Heart left ventricle (tissue), 16 donors: ENCODE data around the gene TAAR8. TPM values are rescaled to one million over a fixed set of nuclear protein-coding genes. Genes with fewer than 3 reads are reported as not detected.
A peak's percentile ranks its signal among the peaks of the same experiment; 100 is the strongest.

Experiments
- ATAC-seq, 4 donors: fragments of 200-7000 bp; cut with Tn5 transposase; one replicate each; pipeline ENCODE4 v1.9.1; 2020 to 2022; ENCODE audit warnings: moderate library complexity in 4 of 4, mild to moderate bottlenecking in 3 of 4, moderate number of reproducible peaks in 1 of 4
- DNase-seq, 5 donors: peaks; one replicate each; pipeline ENCODE4 v3.0.0-alpha.2; 2020
- H3K27ac ChIP-seq, 12 donors: fragments of 200-600 bp; sonication (generic) in 4 of 12; one replicate each; pipeline versions ENCODE4 v1.5.0 to v1.8.0; 2016 to 2022; ENCODE audit warnings: mild to moderate bottlenecking in 2 of 12
- H3K27me3 ChIP-seq, 9 donors: fragments of 200-600 bp; sonication (generic) in 2 of 9; one replicate each; pipeline versions ENCODE4 v1.5.1 to v1.8.0; 2016 to 2022; ENCODE audit warnings: mild to moderate bottlenecking in 3 of 9
- H3K36me3 ChIP-seq, 9 donors: fragments of 200-600 bp; sonication (generic) in 2 of 9; one replicate each; pipeline versions ENCODE4 v1.5.0 to v1.8.0; 2018 to 2022; ENCODE audit warnings: mild to moderate bottlenecking in 2 of 9
- H3K4me1 ChIP-seq, 12 donors: fragments of 200-600 bp; sonication (generic) in 4 of 12; one replicate each; pipeline versions ENCODE4 v1.5.0 to v1.8.0; 2016 to 2022; ENCODE audit warnings: mild to moderate bottlenecking in 3 of 12
- H3K4me3 ChIP-seq, 12 donors: fragments of 200-600 bp; sonication (generic) in 4 of 12; one replicate each; pipeline versions ENCODE4 v1.5.0 to v1.8.0; 2017 to 2022; ENCODE audit warnings: mild to moderate bottlenecking in 9 of 12, moderate library complexity in 4 of 12
- H3K9me3 ChIP-seq, 12 donors: fragments of 200-600 bp; sonication (generic) in 4 of 12; one replicate each; pipeline versions ENCODE4 v1.5.0 to v1.8.0; 2016 to 2022; ENCODE audit warnings: mild to moderate bottlenecking in 1 of 12
- POLR2A ChIP-seq, 2 donors: fragments of 450-650 bp; IDR thresholded peaks; one replicate each; pipeline ENCODE4 v1.6.1; 2017; ENCODE audit warnings: antibody characterized with exemption in 2 of 2, mild to moderate bottlenecking in 2 of 2, moderate library complexity in 2 of 2
- WGBS, 4 donors: extraction: QIAGEN DNeasy Blood & Tissue Kit in 2 of 4; methylation state at CpG; one replicate each; pipeline versions ENCODE4 v1.1.5 to v1.1.7; 2013 to 2018; 5-methylcytosine and 5-hydroxymethylcytosine counted together
- intact Hi-C, 10 donors: fragments of 100-400 bp; cut with DNase I; formaldehyde crosslinking; loops; one replicate each; pipeline versions ENCODE4 v1.11.1 to v1.14.2; 2022
- long read RNA-seq, 3 donors: library from polyadenylated mRNA; unstranded; transcript quantifications; one replicate each; pipeline ENCODE4 v2.0.0, GENCODE V29; 2020 to 2021
- polyA plus RNA-seq, 2 donors: library from polyadenylated mRNA; stranded (reverse); fragments of 200-250 nt; gene quantifications; one replicate each; pipeline ENCODE4 v1.2.3, GENCODE V29; 2013
- total RNA-seq, 9 donors: library from RNA; depleted of rRNA in 2 of 9; stranded (reverse); fragments of >200 nt in 2 of 9; fragmentation: NEBNext Ultra II Directional in 3 of 9; extraction: Animal tissue kit (Norgen Biotek cat#: 25700) in 3 of 9; gene quantifications; one replicate each; pipeline versions ENCODE4 v1.1.0 to v1.2.4, GENCODE V29; 2016 to 2023
- TF ChIP-seq, protein P1 (sequence below), 12 donors: fragments of 200-600 bp; sonication (generic) in 4 of 12; IDR thresholded peaks; one replicate each; pipeline versions ENCODE4 v1.5.0 to v1.8.0; 2018 to 2022; ENCODE audit warnings: antibody characterized with exemption in 12 of 12, mild to moderate bottlenecking in 5 of 12
- donor health status: ischemic (EF 13 %, LVEDD 7.1; RV severe dilation, severe dysfunction).
- donor health status: healthy with polysubstance abuse.
- donor health status: DM: no; HTN: yes; CAD: no.
- donor health status: DM: no; HTN: no; CAD: no.
- donor health status: ischemic (EF 25% LVEDD 6.9; RV normal size, moderate dysfunction).
- donor health status: ischemic (EF 25% LVEDD 5.7; RV mildly dilated, moderate dysfunction).
- donor health status: healthy.
- donor health status: DM: yes; HTN: yes; CAD: no.
- donor health status: ischemic (EF 35%, LVEDD 5.7; RV mildly dilated, moderate dysfunction).
- donor health status: nonischemic (EF 11% LVEDD 7.7; RV severe dilation, severe dysfunction).
- donor health status: DM: yes; HTN: yes; CAD: no.
- donor health status: PGD.
- donor health status: ischemic (EF 29% LVEDD 5.4; RV normal size, mild dysfunction).
- donor health status: nonischemic (EF 23%, LVEDD 6.1; RV moderate dilation, normal function).

The TAAR8 gene, protein sequence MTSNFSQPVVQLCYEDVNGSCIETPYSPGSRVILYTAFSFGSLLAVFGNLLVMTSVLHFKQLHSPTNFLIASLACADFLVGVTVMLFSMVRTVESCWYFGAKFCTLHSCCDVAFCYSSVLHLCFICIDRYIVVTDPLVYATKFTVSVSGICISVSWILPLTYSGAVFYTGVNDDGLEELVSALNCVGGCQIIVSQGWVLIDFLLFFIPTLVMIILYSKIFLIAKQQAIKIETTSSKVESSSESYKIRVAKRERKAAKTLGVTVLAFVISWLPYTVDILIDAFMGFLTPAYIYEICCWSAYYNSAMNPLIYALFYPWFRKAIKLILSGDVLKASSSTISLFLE
- total RNA-seq (not detected), polyA plus RNA-seq (not detected)
- long read RNA-seq, donor 1, result 0 reads
- long read RNA-seq, donor 2, result 0 reads
- long read RNA-seq, donor 3, result 0 reads

DNA sequence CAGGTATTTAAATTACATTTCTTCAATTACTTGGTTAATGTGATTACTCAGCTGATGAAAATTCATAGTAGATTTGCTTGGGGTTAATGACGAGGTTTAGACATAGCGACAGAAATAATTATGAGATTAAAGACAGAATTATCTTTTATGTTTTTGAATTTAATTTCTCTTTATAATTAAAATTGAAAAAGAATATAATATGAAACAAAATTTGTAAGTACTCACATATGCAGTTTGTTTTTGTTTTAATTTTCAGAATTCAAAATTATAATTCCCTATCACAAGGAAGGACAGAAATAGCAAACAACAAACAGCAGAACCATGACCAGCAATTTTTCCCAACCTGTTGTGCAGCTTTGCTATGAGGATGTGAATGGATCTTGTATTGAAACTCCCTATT lies at the start of gene TAAR8:
Gene TAAR8, plus strand, starts transcription at position 301 of the 400 bp plus-strand sequence. Its CDS starts 21 bp downstream, at position 322.
- ATAC-seq, result no peak
- Histone ChIP-seq H3K9me3 (no peaks in the 10 kb centered on the region), H3K36me3 (no peaks in the 10 kb centered on the region), H3K27me3 (peaks cover 0 to 21% (median 0%) of the 10 kb centered on the region in 9 donors), H3K4me3 (no peak within 1 kb of the TSS), H3K27ac (no peak within 1 kb of the TSS), H3K4me1 (no peaks in the 10 kb centered on the region)
- no peak for DNase-seq
- WGBS, 4 donors, result 92 to 93% (median 92%) methylated on average over 2 of the region's 2 CpGs
- intact Hi-C loops, result no loop called here
- TF ChIP-seq POLR2A (IDR thresholded peaks at IDR 0.05), result no peak
- TF ChIP-seq, protein P1, sequence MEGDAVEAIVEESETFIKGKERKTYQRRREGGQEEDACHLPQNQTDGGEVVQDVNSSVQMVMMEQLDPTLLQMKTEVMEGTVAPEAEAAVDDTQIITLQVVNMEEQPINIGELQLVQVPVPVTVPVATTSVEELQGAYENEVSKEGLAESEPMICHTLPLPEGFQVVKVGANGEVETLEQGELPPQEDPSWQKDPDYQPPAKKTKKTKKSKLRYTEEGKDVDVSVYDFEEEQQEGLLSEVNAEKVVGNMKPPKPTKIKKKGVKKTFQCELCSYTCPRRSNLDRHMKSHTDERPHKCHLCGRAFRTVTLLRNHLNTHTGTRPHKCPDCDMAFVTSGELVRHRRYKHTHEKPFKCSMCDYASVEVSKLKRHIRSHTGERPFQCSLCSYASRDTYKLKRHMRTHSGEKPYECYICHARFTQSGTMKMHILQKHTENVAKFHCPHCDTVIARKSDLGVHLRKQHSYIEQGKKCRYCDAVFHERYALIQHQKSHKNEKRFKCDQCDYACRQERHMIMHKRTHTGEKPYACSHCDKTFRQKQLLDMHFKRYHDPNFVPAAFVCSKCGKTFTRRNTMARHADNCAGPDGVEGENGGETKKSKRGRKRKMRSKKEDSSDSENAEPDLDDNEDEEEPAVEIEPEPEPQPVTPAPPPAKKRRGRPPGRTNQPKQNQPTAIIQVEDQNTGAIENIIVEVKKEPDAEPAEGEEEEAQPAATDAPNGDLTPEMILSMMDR (IDR thresholded peaks at IDR 0.05), result no peak

DNA sequence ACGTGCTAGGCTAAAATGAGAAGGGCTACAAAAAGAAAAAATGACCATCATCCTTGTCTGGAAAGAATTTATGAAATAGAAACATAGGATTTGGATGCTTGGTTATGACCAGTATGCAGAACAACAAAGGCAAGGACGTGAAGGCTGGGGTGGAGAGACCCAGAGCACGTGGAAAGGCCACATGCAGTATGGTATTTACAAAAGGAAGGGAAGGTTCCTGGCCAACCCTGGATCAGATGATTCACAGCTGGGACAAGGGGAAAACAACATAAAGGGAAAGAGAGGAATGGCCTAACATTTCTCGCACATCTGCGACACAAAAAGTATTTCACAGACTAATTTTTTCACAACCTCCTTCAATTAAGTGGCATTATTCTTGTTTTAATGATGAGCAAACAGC lies 47.7 kb upstream of the TAAR8 start:
- Histone ChIP-seq H3K36me3 (peaks cover 0 to 60% (median 34%) of the 10 kb centered on the region in 9 donors), H3K4me1 (peaks cover 0 to 69% (median 39%) of the 10 kb centered on the region in 12 donors), H3K4me3 (no peak overlapping the region), H3K27ac (peak overlapping the region in 1 of 12 donors; percentile 32), H3K9me3 (no peaks in the 10 kb centered on the region), H3K27me3 (no peaks in the 10 kb centered on the region)
- intact Hi-C loops, result no loop called here
- no peak for DNase-seq
- peak in 3 of 4 donors; percentile 36 to 73 (median 68) for ATAC-seq
- 67 to 74% (median 70%) methylated on average over 5 of the region's 5 CpGs for WGBS, 4 donors
- TF ChIP-seq, protein P1 (IDR thresholded peaks at IDR 0.05), result no peak
- no peak for TF ChIP-seq POLR2A (IDR thresholded peaks at IDR 0.05)

DNA sequence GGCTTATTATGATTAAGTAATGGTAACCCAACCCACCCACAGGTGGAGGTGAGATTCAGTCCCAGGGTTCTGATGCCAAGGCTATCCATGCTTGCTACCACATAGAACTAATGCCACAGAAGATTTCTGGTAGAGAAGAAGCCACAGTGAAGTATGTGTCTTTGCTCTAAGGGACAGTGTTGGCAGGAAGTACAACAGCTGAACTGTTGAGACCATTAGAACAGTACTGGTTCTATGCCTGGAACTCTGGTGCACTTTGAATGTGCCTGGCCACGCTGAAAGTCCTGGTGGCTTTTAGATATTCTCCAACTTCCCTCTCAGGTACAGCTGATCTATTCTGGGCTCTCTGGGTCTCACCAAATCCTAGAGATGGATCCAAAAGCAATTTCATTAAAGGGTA lies 47.3 kb upstream of the TAAR8 start:
- intact Hi-C loops, result no loop called here
- peak in 3 of 4 donors; percentile 27 to 39 (median 29) for ATAC-seq
- Histone ChIP-seq H3K27ac (peak overlapping the region in 1 of 12 donors; percentile 32), H3K36me3 (peaks cover 0 to 57% (median 32%) of the 10 kb centered on the region in 9 donors), H3K27me3 (no peaks in the 10 kb centered on the region), H3K4me3 (no peak overlapping the region), H3K4me1 (peaks cover 0 to 69% (median 40%) of the 10 kb centered on the region in 12 donors), H3K9me3 (no peaks in the 10 kb centered on the region)
- 36 to 85% (median 77%) methylated on average over 1 of the region's 1 CpG for WGBS, 4 donors
- no peak for DNase-seq
- TF ChIP-seq, protein P1 (IDR thresholded peaks at IDR 0.05), result no peak

DNA sequence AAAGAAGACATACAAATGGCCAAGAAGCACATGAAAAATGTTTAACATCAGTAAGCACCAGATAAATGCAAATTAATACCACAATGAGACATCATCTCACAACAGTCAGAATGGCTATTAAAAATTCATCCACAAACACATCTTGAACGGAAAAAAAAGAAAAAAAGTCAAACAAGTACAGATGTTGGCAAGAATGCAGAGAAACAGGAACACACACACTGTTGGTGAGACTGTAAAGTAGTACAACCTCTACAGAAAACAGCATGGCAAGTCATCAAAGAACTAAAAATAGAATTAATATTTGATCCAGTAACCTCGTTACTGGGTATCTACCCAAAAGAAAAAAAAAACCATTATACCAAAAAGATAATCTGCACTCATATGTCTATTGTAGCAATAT lies 46.0 kb upstream of the TAAR8 start:
- Histone ChIP-seq H3K4me3 (no peak overlapping the region), H3K9me3 (no peaks in the 10 kb centered on the region), H3K27me3 (no peaks in the 10 kb centered on the region), H3K27ac (no peak overlapping the region), H3K4me1 (peaks cover 0 to 75% (median 53%) of the 10 kb centered on the region in 12 donors), H3K36me3 (peaks cover 0 to 44% (median 19%) of the 10 kb centered on the region in 9 donors)
- intact Hi-C loops, result no loop called here
- TF ChIP-seq, protein P1 (IDR thresholded peaks at IDR 0.05), result no peak
- no peak for TF ChIP-seq POLR2A (IDR thresholded peaks at IDR 0.05)
- 40 to 52% (median 47%) methylated on average over 2 of the region's 2 CpGs for WGBS, 4 donors
- ATAC-seq, result no peak
- DNase-seq, result no peak
